Upper lobe of left lung (tissue), 6 donors: ENCODE data around the gene GLI3. TPM values are rescaled to one million over a fixed set of nuclear protein-coding genes. Genes with fewer than 3 reads are reported as not detected.

Experiments
- ATAC-seq, 2 donors: fragments of 200-7000 bp; cut with Tn5 transposase; one replicate each; pipeline ENCODE4 v1.9.1; 2022; ENCODE audit warnings: mild to moderate bottlenecking in 2 of 2, moderate library complexity in 2 of 2; ENCODE audit not compliant: low FRiP score in 2 of 2
- DNase-seq, 2 donors: peaks; one replicate each; pipeline ENCODE4 v3.0.0-alpha.2; 2019 to 2020
- H3K27ac ChIP-seq, 4 donors: fragments of 200-600 bp; sonication (generic); one replicate each; pipeline ENCODE4 v1.5.1; 2016 to 2019
- H3K27me3 ChIP-seq, 4 donors: fragments of 200-600 bp; sonication (generic); one replicate each; pipeline ENCODE4 v1.5.1; 2017 to 2019
- H3K36me3 ChIP-seq, 4 donors: fragments of 200-600 bp; sonication (generic); one replicate each; pipeline ENCODE4 v1.5.1; 2016 to 2019
- H3K4me1 ChIP-seq, 4 donors: fragments of 200-600 bp; sonication (generic); one replicate each; pipeline ENCODE4 v1.5.1; 2018 to 2019
- H3K4me3 ChIP-seq, 4 donors: fragments of 200-600 bp; sonication (generic); one replicate each; pipeline ENCODE4 v1.5.1; 2017 to 2019; ENCODE audit warnings: mild to moderate bottlenecking in 2 of 4, moderate library complexity in 1 of 4
- H3K9me3 ChIP-seq, 4 donors: fragments of 200-600 bp; sonication (generic); one replicate each; pipeline ENCODE4 v1.5.1; 2018 to 2019
- EP300 ChIP-seq, 4 donors: sonication (generic); formaldehyde crosslinking; IDR thresholded peaks; one replicate each; pipeline ENCODE4 v1.5.1; 2017; ENCODE audit warnings: antibody characterized with exemption in 4 of 4, control low read depth in 2 of 4
- POLR2A ChIP-seq, 4 donors: fragments of 450-650 bp; IDR thresholded peaks; one replicate each; pipeline ENCODE4 v1.5.1; 2016 to 2017; ENCODE audit warnings: antibody characterized with exemption in 4 of 4, mild to moderate bottlenecking in 2 of 4
- POLR2AphosphoS5 ChIP-seq, 2 donors: sonication (generic); formaldehyde crosslinking; IDR thresholded peaks; one replicate each; pipeline ENCODE4 v1.5.1; 2017; ENCODE audit warnings: antibody characterized with exemption in 2 of 2
- WGBS, 2 donors: methylation state at CpG; one replicate each; pipeline ENCODE4 v1.1.5; 2017 to 2018; 5-methylcytosine and 5-hydroxymethylcytosine counted together
- total RNA-seq, 6 donors: library from RNA; depleted of rRNA in 4 of 6; stranded (reverse); fragments of >200 nt in 4 of 6; gene quantifications; one replicate each; pipeline versions ENCODE4 v1.1.0 to v1.2.1, GENCODE V29; 2016 to 2021
- TF ChIP-seq, protein P1 (sequence below), 6 experiments: fragments of 450-650 bp in 4 of 6; fragments of 200-600 bp in 2 of 6; sonication (generic) in 2 of 6; IDR thresholded peaks; one replicate each; pipeline ENCODE4 v1.5.1; 2016 to 2019; ENCODE audit warnings: antibody characterized with exemption in 6 of 6
- donor health status: DM: no; HTN: no; CAD: no; lungs with moderate emphysema.
- donor health status: DM: no; HTN: yes; CAD: no; lungs with severe emphysema.

GLI3 gene
- total RNA-seq, 6 donors from 2014 or later: 5.2 to 19.4 (median 14.9) TPM

DNA sequence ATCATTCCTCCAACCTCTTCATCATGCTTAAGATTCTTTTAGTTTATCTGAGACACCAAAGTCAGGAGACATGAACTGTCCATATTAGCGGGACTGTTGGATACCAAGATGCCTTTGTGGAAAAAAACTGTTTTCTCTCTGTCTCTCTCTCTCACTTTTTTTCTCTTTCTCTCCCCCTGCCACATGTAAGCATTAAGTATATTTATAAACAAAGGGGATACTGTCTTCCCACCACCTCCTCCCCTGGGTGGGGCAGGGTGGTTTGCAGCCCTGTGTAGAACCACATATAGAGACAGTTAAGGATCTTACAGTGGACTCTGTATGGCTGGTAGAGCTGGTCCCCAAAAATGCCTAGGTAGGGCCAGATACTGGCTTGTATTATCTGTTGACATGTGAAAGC lies 101.3 kb downstream of the GLI3 start:
- Histone ChIP-seq H3K9me3 (no peaks in the 10 kb centered on the region), H3K27ac (no peak overlapping the region), H3K4me3 (no peak overlapping the region), H3K36me3 (no peaks in the 10 kb centered on the region), H3K4me1 (peaks cover 0 to 7% (median 2%) of the 10 kb centered on the region in 4 donors), H3K27me3 (no peaks in the 10 kb centered on the region)
- ATAC-seq: no peak
- TF ChIP-seq EP300 (IDR thresholded peaks at IDR 0.05) (no peak), POLR2AphosphoS5 (IDR thresholded peaks at IDR 0.05) (no peak), POLR2A (IDR thresholded peaks at IDR 0.05) (no peak)
- TF ChIP-seq, protein P1, sequence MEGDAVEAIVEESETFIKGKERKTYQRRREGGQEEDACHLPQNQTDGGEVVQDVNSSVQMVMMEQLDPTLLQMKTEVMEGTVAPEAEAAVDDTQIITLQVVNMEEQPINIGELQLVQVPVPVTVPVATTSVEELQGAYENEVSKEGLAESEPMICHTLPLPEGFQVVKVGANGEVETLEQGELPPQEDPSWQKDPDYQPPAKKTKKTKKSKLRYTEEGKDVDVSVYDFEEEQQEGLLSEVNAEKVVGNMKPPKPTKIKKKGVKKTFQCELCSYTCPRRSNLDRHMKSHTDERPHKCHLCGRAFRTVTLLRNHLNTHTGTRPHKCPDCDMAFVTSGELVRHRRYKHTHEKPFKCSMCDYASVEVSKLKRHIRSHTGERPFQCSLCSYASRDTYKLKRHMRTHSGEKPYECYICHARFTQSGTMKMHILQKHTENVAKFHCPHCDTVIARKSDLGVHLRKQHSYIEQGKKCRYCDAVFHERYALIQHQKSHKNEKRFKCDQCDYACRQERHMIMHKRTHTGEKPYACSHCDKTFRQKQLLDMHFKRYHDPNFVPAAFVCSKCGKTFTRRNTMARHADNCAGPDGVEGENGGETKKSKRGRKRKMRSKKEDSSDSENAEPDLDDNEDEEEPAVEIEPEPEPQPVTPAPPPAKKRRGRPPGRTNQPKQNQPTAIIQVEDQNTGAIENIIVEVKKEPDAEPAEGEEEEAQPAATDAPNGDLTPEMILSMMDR (IDR thresholded peaks at IDR 0.05): no peak
- 91 to 95% methylated on average over 1 of the region's 1 CpG for WGBS, 2 donors
- no peak for DNase-seq

DNA sequence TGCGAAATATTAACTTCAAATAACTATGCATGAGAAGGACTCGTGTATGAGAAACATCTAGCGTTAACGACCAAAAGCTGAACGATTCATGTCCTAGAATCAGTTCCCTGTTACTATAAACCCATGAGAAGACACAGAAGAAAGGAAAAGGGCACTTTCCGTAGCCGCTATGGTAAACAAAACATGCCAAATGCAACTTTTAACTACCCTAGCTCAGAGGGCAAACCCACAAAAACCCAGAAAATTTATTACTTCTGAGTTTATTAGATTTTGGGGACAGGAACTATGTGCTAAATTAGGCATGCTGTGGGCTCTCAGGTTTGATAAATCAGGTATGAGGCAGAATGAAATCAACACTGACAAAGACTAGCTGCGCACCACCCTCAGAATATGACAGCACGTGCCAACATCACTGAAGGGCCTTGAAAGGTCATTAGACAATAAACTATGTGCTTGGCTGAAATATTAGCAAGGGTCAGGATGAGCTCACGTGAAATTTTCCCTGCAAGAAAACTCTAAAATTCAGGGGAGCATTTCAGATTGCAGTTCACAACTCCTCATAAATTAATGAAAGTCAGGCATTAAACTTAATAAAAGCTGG lies 102.6 kb downstream of the GLI3 start:
- no peak overlapping the region for H3K4me3 ChIP-seq
- H3K9me3 ChIP-seq: no peaks in the 10 kb centered on the region
- ATAC-seq (no peak), DNase-seq (no peak)
- no peaks in the 10 kb centered on the region for H3K36me3 ChIP-seq
- no peaks in the 10 kb centered on the region for H3K27me3 ChIP-seq
- TF ChIP-seq, protein P1 (IDR thresholded peaks at IDR 0.05): no peak
- TF ChIP-seq POLR2A (IDR thresholded peaks at IDR 0.05) (no peak), EP300 (IDR thresholded peaks at IDR 0.05) (no peak), POLR2AphosphoS5 (IDR thresholded peaks at IDR 0.05) (no peak)
- H3K4me1 ChIP-seq: peaks cover 0 to 7% (median 2%) of the 10 kb centered on the region in 4 donors
- no peak overlapping the region for H3K27ac ChIP-seq
- 85 to 90% methylated on average over 10 of the region's 10 CpGs for WGBS, 2 donors

DNA sequence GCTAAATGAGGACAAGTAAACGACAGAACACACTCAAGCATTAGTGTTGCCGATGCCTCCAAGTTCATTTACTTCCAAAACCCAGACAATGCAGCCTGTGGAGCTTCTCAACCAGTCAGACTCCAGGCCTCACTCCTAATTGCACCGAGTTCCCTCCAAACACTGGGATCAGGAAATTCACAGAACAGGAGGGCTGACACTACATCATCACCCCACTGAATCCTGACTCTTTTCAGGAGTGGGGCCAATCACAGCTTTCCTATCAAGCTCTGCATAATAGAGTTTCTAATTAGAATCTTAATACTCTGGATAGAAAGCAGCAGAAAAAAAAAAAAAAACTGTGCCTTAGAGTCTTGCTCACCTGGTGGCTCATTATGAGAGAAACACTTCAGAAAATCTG lies 103.7 kb downstream of the GLI3 start:
- no peak for TF ChIP-seq POLR2AphosphoS5 (IDR thresholded peaks at IDR 0.05)
- no peak for TF ChIP-seq POLR2A (IDR thresholded peaks at IDR 0.05)
- TF ChIP-seq EP300 (IDR thresholded peaks at IDR 0.05): no peak
- TF ChIP-seq, protein P1 (IDR thresholded peaks at IDR 0.05): no peak
- 57 to 60% methylated on average over 3 of the region's 3 CpGs for WGBS, 2 donors
- ATAC-seq (no peak), DNase-seq (no peak)
- no peak overlapping the region for H3K4me3 ChIP-seq
- H3K27me3 ChIP-seq: no peaks in the 10 kb centered on the region
- no peaks in the 10 kb centered on the region for H3K9me3 ChIP-seq
- peaks cover 0 to 4% (median under 1%) of the 10 kb centered on the region in 4 donors for H3K4me1 ChIP-seq
- H3K36me3 ChIP-seq: no peaks in the 10 kb centered on the region
- no peak overlapping the region for H3K27ac ChIP-seq

DNA sequence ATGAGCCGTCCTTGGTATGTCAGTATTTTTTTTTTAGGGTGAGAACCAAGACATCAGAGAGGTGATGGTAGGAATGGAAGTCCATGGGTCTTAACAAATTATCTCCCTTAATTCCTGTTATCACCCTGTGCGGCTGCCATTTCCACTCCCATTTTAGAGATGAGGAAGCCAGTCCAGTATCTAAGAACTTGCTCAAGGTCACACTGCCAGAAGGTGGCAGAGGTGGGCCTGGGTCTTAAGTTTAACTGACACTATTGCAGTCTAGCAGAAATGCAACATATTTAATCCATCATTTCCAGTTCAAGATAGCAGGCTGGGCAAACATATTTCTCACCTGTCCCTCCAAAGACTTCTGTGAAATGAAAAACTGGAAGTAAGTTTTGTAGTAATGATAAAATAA lies 108.3 kb downstream of the GLI3 start:
- H3K36me3 ChIP-seq: no peaks in the 10 kb centered on the region
- H3K4me1 ChIP-seq: no peaks in the 10 kb centered on the region
- 79 to 89% methylated on average over 2 of the region's 2 CpGs for WGBS, 2 donors
- H3K9me3 ChIP-seq: no peaks in the 10 kb centered on the region
- no peak overlapping the region for H3K4me3 ChIP-seq
- H3K27ac ChIP-seq: no peak overlapping the region
- TF ChIP-seq POLR2A (IDR thresholded peaks at IDR 0.05): no peak
- TF ChIP-seq, protein P1 (IDR thresholded peaks at IDR 0.05): no peak
- TF ChIP-seq POLR2AphosphoS5 (IDR thresholded peaks at IDR 0.05): no peak
- no peak for TF ChIP-seq EP300 (IDR thresholded peaks at IDR 0.05)
- no peaks in the 10 kb centered on the region for H3K27me3 ChIP-seq
- ATAC-seq (no peak), DNase-seq (no peak)

DNA sequence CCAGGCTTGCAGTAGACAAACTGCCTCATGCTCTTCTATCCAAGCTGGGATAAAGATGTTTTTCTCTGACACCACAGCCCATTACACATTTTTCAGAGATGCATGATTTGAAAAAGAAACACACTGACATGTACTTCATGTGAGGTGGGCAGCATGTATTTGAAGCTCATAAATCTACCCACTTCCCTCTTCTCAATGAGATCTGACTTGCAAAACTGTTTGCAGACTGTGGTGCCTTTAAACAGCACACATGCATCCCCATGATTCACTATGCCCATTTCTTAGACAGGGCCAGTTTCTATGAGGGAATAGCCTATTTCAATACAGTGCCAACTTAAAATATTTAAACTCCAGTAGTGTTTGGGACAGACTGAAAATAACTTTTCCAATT lies 109.8 kb downstream of the GLI3 start:
- no peak for ATAC-seq
- Histone ChIP-seq H3K4me1 (no peaks in the 10 kb centered on the region), H3K9me3 (no peaks in the 10 kb centered on the region), H3K4me3 (no peak overlapping the region), H3K27me3 (no peaks in the 10 kb centered on the region), H3K36me3 (no peaks in the 10 kb centered on the region), H3K27ac (no peak overlapping the region)
- DNase-seq: no peak
- TF ChIP-seq EP300 (IDR thresholded peaks at IDR 0.05): no peak
- TF ChIP-seq POLR2AphosphoS5 (IDR thresholded peaks at IDR 0.05): no peak
- TF ChIP-seq POLR2A (IDR thresholded peaks at IDR 0.05): no peak
- TF ChIP-seq, protein P1 (IDR thresholded peaks at IDR 0.05): no peak
